HG03175 (cell line): ENCODE data around the gene PKIB.

Experiments used
- ATAC-seq: cut with Tn5 transposase; IDR thresholded peaks from one replicate; pipeline ENCODE4 v1.9.1; 2021; ENCODE audit warnings: mild to moderate bottlenecking, moderate library complexity; ENCODE audit not compliant: unreplicated experiment

The PKIB gene

GRCh38 chr6:122702841-122703240, 92.6 kb downstream of the PKIB start:
- ATAC-seq, result no peak

DNA sequence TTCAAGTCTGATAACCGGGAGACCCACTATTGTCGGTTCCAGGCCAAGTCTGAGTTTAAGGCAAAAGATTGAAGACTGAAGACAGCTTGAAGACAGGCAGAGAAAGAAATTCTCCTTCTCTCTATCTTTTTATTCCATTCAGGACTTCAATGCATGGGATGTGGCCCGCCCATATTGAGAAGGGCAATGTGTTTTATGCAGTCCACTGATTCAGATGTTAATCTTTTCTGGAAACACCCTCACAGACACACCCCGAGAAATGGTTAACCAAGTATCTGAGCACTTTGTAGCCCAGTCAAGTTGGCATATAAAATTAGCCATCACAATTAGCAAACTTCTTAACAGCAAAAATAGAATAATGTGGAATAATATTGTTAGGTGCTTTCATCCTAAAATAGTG, 93.9 kb downstream of the PKIB start:
- no peak for ATAC-seq

GRCh38 chr6:122709922-122710512, 99.8 kb downstream of the PKIB start:
- ATAC-seq, result peak; percentile 67

DNA sequence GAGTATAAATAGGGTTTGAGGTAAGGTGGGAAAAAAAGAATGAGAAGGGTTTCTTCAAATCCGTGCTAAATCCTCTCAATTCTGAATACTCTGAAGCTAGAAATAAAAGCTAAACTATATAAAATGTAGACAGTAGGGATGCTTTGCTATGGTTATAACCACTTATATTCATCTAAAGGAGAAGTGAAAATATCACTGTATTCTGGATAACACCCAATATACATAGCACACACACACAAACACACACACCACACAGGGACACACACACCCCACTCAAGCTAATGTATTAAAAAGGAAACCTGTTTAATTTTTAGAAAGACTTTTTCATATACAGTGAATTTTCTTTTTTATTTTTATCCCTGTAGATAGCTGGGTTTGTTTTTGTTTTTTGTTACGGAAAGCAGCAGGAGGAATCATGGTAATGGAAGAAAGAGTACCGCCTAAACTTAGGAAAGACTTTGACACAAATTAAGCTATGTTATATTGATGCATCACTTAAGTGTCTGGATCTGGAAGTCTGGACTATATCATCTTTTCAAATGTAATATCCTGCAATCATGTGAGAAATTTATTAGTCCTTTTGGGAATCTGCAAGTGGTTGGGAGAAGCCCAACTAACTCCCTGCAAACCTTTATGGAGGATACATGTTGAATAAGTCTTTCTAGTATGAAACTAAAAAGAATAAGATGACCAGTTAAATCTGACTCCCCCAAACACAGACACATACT, 100.9 kb downstream of the PKIB start:
- ATAC-seq, result no peak

DNA sequence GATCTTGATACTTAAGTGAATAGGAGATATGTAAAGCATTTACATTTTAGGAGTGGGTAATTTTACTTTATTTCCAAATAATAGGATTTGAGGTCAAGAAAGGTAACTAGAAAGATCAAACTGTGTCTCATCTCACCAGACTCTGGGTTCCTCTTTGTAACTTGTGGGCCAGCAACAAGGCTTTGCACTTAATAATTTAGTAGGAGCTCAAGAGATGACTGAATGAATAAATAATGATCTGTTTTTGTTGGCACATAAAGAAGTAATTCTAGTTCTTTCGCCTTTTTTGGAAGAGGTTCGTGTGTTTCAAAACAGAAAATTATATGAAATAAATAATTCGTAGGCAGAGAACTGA, 101.9 kb downstream of the PKIB start:
- ATAC-seq, result no peak

DNA sequence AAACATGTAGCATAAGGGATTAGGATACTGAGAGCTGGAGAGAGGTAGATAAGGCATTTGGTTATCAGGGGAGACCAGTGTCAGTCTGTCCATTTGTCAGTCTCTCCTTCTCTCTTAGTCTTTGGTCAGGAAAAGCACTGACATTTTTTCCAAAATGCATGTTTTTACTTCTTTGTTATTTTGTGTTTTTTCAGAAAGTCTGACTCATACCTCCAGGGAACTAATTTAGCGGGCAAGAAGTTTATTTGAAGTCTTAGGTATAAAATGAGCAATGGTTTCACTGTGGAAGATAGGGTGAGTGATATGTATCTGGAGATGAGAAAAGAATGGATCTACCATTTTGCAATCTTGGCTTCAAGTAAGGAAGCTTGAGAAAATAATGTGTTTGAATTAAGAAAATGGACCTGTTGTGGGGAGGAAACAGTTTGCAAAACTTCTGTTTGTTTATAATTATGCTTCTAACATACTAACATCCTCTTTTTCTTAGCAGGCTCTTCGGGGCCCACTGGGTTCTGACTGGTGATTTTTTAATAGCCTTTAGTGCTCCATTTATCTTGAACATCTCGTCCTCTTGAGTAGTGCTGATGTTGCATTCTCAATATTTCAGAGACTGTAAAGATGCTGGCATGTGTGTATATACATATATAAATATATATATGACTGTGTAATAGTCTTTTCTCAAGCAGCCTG, 102.4 kb downstream of the PKIB start:
- ATAC-seq, result no peak

DNA sequence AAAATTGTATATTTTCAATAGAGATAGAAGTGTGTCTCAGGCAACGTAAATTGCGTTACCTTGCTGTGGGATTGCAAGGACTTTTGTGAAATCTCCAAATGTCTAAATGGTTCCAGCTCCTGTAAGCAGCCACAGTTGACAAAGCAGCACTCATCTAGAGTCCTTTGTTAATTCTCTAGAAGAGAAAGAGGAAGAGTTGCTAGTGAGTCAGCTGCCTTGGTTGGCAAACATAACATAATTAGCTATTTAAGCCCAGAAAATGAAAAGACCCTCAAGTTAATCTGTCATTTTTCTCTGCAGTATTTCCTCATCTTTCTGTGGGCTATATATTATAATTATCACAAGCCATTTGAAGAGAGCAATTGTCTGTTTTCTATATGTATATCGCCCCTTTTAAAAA, 102.9 kb downstream of the PKIB start:
- ATAC-seq, result no peak

GRCh38 chr6:122714059-122714458, 103.9 kb downstream of the PKIB start:
- ATAC-seq, result no peak

DNA sequence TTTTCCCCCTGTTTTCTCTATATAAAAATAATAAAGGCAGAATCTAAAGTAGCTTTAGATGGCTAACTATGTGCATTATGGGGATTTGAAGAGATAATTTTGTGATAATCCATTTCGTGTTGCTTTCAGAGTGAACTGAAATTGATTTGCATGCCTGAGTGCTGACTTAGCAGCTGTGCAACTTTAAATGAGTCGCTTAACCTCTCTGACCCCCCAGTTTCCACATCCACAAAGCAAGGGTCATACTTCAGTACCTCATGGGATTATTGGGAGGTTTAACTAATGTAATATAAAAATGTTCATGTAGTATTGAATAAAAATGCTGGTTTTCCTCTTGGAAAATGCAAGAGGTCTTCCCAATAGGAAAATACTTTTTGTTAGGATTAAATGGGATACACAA, 105.5 kb downstream of the PKIB start:
- no peak for ATAC-seq

DNA sequence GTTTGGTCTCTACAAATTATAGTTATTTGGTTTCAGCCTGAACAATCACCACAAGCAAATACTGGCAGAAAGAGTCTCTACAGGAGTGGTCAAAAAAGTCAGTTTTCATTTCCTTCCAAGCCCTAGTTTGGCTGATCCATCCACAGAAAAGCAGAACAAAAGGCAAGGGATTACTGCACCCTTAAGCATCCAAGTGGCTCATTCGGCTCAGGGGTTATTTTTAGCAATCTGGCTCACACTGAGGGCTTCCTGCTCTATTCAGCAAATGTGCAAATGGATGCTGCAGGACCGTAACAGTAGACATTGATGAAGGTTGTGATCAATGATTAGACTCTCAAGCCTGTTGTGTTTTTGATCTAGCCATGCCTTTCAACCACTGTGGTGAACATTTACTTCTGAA, 107.1 kb downstream of the PKIB start:
- ATAC-seq, result no peak

DNA sequence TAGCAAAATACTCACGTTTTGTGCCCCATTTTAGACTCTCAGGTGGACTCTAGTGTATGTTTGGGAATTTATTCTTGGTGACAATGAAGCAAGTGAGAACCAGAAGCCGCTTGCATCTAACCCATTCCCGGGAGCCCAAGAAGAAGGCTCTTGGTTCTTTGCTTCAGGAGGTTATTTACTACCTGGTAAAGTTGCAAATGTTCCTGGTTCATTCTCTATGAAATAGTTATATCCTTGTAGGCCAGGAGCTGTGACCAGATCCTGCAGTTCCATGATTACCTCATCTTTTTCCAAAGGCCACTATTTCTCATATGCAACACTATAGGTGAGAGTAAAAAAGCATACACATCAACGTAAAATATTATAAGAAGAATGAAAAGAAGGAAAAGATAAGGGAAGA, 108.4 kb downstream of the PKIB start:
- ATAC-seq, result no peak

DNA sequence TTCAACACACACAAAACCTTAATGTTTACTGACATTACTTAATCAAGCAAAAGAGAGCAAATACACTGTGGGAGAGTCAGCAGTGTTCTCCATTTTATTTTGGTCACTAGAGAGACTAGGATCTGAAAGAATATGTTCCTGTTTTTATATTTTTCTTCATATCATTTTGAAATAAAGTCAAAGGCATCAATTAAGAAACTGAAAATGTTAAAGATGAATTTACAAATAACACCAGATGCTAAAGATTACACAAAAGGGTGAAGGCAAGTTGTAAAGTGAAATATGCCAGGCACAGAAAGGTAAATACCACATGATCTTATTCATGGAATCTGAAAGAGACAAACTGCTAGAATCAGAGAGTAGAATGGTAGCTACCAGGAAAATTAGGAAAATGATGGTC, 109.0 kb downstream of the PKIB start:
- ATAC-seq, result no peak

DNA sequence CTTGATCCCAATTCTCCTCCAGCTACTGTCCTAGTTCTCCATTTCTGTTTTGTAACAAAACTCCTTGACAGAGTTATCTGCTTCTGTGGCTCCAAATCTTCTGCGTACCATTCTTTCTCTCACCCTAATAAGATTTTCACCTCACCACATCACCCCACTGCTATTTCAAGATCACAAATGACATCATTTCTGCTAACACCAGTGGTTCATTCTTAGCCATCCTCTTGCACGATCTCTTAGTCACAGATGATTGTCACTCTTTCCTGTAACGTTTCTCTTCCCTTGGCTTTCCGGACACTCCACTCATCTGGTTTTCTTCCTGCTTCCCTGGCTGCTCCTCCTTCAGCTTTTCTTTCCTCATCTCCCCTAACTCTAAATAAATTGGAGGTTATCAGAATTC, 112.5 kb downstream of the PKIB start:
- no peak for ATAC-seq

DNA sequence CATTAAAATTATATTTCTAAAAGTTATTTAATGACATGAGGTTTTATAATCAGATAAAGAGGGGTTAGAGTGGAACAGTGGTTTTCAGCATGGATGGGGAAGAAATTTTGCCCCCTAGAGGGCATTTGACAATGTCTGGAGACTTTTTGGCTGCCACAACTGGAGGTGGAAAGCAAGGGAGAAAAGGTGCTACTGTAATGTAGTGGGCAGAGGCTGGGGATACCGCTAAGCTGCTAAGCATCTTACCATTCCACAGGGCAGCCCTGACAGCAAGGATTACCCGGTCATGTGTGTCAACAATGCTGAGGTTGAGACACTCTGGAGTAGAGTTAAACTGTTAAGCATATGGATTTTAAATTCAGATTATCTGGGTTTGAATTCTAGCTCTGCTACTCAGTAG, 116.4 kb downstream of the PKIB start:
- peak; percentile 41 for ATAC-seq

DNA sequence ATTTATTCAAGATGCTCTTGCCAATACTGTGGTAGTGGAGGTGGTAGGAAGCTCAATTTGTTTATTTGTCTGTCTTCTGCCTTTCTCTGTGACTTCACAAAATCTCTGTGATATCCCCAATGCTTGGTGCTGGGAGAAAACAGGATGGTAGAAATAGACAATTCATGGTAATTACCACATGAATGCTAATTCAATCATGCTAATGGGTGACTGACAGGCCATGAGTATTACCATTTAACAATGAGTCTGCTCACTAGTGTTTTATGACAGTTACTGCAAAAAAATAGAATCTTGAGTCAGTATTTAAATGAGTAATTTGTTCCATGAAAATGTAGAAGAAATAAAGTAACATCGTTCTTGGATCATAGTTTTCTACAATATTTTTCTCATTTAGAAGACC, 117.0 kb downstream of the PKIB start:
- ATAC-seq, result no peak

- ATAC-seq, result no peak
Observed at GRCh38 chr6:122730334-122730733, 120.1 kb downstream of the PKIB start.

- ATAC-seq, result peak; percentile 50
Observed at GRCh38 chr6:122730775-122731386, 120.7 kb downstream of the PKIB start.

DNA sequence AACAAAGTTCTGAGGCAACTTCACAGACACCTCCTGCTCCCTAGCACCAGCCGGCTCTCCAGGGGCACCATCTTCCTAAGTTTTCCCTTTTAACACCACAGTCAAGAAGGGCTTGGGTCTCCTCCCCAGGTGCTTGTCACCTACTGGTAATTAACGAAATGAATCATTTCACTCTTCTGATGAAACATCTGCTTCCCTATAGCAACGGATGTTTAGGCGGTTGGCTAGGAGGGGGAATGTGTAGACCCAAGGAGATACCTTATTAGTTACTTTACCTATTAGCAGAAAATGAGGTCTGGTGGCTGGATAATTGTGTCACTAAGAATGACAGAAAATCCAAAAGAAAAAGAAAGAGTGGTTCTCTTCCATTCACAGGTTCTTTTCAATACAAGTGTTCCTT, 123.1 kb downstream of the PKIB start:
- no peak for ATAC-seq

DNA sequence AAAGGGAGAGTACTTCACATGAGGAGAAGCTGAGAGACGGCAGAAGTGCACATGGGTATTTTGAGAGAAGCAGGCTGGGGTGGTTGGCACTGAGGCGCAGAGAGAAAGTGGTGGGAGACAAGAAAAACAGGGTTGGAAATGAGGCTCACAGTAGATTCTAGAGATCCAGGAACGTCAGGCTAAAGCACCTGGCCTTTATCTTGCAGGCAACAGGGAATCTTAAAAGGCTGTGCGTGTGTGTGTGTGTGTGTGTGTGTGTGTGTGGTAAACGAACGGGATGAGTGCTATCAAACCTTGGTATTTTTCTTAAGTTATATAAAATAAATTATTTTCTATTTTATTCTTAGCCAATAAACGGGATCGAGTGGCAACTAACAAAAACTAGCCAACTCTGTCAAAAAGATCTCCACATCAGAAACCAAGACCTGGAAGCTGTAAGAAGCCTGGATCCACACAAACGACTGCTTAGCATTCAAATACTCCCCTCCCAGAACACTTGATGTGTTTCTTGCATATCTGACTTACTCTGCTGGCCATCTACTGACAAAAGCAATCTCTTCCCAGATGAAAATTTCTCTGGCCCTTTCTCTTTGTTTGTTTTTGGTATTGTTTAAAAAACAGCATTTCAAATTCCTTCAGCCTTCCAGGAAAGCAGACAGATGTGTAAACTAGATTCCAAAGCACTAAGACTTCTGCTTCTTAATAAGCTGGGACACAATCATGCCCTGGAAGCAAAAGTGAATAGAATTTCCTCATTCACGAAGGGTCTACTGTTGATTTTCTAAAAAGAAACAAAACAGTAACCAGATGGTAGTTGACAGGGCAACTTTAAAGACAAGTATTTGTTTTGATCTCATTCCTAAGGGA, 124.6 kb downstream of the PKIB start:
- no peak for ATAC-seq

GRCh38 chr6:122735582-122735981, 125.4 kb downstream of the PKIB start:
- ATAC-seq, result no peak

- no peak for ATAC-seq
Observed at GRCh38 chr6:122736163-122736562, 126.0 kb downstream of the PKIB start.
